Activated T-cell treated with anti-CD3 and anti-CD28 coated beads for 24 hours (primary cell): ENCODE measurements around the gene STK11IP.
"Not testable (repeated sequence)": the region's sequence is repeated elsewhere in the genome, so short reads cannot be mapped to it uniquely, and the experiment has no call there.

Experiments
- DNase-seq: peaks from one replicate; pipeline ENCODE4 v3.0.0-alpha.2; 2020; ENCODE audit warnings: low read depth

STK11IP gene

DNA sequence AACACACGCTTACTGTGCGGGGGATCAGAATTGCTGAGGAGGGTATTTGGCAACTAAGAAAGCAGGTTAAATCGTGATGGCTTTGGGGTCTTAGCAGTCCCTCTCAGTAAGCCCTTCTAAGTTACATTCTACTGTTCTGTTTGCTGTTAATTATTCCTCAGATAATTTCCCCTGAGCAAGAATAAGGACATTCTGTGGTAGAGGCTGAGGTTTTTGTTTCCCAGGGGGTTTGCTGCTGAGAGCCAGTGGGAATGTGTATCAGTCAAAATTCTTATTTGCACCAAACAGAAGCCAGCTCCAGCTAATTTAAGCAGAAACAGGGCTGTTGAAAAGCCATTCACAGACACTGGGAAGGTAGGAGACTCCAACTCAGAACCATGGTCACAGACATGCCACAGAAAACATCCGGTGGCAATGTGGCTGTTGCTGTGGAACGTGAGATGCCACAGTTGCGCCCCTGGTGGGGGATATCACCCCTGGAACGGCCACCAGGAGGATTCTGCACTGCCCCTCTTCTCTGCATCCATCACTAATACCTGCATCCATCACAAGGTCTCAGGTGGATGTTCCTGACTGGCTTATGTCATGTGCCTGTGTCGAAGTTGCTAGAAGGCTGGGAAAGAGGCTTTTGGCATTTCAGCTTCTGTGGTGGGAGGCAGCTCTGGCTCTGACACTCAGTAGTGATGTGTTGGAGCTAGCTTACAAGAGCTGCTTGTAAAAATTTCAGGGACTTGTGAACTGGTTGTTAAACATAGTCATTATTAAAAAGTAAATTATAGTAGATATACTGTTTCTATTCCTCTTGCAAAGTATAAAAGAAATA lies 53.0 kb downstream of the STK11IP start:
- DNase-seq: no peak

DNA sequence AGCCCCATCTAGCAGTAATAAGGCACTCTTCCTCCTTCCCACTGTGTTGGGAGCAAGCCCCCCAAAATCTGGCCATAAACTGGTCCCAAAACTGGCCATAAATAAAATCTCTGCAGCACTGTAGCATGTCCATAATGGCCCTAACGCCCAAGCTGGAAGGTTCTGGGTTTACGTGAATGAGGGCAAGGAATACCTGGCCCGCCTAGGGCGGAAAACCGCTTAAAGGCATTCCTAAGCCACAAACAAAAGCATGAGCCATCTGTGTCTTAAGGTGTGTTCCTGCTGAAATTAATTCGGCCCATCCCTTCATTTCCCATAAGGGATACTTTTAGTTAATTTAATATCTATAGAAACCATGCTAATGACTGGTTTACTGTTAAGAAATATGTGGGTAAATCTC lies 54.0 kb downstream of the STK11IP start:
- DNase-seq: not testable (repeated sequence)

DNA sequence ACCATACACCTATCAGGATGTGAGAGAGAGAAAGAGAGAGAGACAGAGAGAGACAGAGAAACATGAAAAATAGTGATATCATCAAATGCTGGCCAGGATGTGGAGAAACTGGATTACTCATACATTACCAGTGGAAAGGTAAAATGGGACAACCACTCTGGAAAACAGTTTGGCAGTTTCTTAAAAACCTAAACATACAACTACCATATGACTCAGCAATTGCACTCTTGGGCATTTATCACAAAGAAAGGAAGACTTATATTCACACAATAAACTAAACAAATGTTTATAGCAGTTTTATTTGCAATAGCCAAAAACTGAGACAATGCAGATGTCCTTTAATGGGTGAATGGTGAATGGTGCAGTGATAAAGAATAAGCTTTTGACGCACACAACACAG lies 58.9 kb downstream of the STK11IP start:
- no peak for DNase-seq

DNA sequence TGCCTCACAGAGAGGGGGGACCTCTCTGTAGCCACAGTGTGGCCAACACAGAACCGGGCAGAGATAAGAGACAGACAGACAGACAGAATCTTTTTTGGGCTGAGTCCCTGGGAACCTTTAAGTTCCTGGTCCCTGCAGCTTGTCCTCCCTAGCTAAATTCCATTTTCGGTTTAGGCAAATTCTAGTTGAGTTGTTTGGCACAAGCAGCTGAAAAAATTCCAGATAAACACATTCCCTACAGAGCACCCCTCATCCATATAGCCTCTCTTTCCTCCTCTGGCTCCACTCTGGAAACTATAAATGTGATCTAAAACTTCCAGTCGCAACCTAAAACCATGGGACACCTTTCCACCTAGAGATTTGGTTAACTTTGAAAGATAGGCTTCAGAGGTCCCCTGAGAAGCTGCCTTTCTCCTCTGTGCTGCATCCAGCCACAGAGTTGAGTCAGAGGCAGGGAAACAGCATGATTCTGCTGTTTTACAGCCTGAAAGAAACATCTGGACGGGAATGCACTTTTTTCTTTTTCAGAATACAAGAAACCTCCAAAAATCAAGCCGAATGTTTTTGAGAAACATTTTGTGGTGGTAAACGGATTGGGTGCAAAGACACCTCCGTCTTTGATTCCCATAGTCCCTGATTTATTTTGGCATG lies 60.7 kb downstream of the STK11IP start:
- DNase-seq: no peak

DNA sequence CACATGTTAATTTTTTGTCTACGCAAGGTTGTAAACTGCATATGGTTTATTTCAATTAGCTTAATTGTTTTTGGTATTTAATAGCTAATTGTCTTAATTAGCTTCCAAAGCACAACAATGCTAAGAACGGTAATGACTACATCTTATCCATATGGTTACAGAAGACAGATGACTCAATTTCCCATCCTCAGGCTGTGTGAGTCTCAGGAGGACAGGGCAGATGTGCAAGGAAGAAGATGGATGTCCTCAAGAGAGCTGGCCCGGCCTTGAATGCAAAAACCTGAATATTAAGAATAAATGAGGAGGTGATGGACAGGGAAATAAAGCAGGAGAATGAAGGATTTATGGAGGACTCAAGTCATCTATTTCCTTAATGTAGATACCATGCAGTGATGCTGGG lies 61.2 kb downstream of the STK11IP start:
- DNase-seq: no peak

DNA sequence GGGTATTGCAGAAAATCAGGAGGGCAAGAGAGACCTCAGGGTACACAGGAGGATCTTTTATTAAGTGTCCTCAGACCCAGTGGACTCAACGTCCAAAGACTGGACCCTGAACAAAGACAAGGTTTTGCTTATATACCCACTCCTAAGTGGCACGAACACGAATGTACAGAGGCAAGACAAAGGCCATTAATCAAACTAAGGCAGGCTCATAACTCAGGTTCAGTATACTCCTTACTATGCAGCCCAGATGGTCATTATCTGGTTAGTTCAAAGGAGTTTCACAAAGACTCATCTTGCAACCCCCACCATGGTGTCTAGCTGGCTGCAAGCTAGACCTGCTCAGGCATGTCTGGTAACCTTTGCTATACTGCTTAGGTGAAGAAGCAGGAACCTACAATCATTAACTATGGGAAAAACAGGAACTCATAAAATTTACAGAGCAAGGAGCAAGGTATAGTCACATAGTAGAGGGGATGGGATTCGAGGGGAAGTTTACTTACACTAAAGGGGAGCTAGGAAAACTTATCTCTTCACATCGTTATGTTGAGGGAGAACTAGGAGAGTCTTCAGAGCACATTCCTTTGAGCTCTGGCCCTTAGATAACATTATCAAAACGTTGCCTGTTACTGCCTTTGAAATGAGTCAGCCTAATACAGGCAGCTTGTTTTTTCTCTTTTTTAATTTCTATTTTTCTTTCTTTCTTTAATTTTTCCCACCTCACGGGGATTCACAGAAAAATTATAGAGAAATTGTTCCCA lies 63.7 kb downstream of the STK11IP start:
- no peak for DNase-seq

DNA sequence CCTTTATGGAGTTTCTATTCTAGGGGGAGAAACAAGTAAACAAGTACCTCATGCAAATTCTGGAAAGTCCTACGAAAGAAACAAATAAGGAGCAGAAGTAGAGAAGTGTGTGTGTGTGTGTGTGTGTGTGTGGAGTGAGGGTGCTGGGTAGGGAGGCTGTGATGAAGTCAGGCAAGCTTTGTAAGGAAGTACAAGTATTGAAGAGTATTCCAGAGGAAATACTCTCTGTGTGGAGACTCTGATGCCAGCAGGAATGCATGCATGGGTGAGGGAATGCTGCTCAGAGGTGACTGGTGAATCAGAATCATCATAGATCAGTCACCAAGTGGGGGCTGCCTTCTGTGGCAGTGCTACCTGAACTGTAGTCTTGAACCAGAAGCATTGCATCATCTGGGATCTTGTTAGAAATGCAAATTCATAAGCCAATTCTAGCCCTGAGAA lies 64.3 kb downstream of the STK11IP start:
- no peak for DNase-seq

DNA sequence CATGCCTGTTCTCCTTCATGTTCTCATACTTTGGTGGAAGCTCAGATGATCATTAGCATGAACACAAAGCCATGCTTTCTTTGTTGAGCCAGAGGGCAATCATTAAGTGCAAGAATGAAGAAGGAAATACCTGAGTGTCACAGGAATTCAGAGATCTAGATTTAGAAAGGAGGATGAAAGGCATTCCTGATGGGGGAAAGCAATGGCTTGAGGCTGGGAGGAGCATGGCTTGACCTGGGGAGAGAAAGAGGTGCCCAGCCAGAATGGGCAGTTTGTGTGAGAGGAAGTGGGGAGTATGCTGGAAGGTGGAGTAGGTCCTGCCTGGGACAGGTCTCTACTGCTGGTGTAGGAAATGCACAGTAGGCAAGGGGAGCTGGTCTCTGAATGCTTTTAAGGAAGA lies 64.9 kb downstream of the STK11IP start:
- no peak for DNase-seq

DNA sequence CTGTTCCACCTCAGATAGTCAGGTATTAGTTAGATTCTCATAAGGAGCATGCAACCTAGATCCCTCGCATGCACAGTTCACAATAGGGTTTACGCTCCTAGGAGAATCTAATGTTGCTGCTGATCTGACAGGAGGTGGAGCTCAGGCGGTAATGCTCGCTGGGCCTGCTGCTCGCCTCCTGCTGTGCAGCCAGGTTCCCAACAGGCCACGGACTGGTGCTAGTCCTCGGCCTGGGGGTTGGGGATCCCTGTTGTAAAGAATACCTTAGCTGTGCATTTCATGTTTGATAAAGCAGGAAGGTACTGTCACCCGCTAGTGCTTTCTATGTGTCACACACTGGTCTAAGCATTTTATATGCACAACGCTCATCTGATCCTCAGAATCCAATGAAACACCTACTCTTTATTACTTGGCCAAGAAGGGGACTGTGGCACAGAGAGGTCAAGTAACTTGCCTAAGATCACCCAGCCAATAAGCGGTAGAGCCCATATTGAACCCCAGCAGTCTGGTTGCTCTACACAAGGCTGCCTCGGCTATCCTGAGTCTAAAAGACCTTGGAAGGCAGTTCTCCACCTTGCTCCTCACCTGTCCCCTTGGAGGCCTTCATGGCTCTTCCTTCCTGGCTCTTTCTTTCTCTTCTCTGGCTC lies 65.6 kb downstream of the STK11IP start:
- no peak for DNase-seq

DNA sequence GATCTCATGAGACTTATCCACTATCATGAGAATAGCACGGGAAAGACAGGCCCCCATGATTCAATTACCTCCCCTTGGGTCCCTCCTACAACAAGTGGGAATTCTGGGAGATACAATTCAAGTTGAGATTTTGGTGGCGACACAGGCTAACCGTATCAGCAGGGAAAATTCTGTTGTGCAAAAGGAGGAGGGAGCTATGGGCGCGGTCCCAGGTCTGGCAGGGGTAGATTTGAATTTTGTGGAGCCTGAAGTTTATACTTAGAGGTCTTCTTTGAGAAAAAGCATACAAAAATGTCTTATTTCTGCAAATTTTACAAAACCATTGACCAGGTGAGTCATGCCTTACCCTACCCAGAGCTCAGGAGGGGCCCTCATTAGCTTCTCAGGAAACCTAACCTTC lies 66.4 kb downstream of the STK11IP start:
- DNase-seq: no peak

DNA sequence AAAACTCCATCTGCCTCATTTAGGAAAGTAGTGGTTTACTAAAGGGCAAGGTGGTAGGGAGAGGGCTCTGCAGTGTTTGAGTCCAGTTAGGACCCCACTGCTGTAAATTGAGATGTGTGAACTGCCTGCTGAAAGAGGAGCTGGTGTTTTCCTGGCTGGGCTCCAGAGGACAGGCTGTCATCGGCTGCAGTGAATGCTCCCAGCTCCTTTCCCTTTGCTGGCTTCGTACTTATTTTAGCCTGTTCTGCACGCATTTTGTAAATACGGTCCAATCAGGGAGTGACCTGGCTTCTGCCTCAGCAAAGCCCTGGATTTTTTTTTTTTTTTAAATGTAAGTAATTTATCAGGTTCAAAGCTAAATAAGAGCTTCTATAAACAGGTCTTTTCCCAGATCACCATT lies 67.3 kb downstream of the STK11IP start:
- DNase-seq: no peak

DNA sequence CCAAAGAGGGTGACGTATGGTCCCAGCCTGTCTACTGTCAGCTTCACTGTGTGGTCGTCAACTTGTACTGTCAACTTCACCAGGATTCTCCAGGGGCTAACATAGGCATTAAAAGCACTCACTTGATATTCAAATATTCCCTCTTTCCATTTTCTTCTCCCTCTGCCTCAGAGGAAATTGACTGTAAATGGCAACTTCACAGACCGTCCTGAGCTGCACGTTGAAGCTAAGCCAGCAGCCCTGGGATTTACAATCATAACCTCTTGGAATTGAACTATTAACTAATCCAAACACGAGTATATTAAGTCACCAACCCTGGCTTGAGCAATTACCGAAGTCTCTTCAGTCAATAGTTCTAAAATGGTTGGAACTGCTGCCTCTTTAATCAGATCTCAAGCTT lies 68.3 kb downstream of the STK11IP start:
- no peak for DNase-seq
